HG02852 (cell line): ENCODE results near the gene SOX13.
"Not testable (repeated sequence)": the region's sequence is repeated elsewhere in the genome, so short reads cannot be mapped to it uniquely, and the experiment has no call there.

ENCODE experiments used
- ATAC-seq: cut with Tn5 transposase; IDR thresholded peaks from one replicate; pipeline ENCODE4 v1.9.1; 2021; ENCODE audit warnings: mild to moderate bottlenecking, moderate library complexity; ENCODE audit not compliant: unreplicated experiment

Gene SOX13

DNA sequence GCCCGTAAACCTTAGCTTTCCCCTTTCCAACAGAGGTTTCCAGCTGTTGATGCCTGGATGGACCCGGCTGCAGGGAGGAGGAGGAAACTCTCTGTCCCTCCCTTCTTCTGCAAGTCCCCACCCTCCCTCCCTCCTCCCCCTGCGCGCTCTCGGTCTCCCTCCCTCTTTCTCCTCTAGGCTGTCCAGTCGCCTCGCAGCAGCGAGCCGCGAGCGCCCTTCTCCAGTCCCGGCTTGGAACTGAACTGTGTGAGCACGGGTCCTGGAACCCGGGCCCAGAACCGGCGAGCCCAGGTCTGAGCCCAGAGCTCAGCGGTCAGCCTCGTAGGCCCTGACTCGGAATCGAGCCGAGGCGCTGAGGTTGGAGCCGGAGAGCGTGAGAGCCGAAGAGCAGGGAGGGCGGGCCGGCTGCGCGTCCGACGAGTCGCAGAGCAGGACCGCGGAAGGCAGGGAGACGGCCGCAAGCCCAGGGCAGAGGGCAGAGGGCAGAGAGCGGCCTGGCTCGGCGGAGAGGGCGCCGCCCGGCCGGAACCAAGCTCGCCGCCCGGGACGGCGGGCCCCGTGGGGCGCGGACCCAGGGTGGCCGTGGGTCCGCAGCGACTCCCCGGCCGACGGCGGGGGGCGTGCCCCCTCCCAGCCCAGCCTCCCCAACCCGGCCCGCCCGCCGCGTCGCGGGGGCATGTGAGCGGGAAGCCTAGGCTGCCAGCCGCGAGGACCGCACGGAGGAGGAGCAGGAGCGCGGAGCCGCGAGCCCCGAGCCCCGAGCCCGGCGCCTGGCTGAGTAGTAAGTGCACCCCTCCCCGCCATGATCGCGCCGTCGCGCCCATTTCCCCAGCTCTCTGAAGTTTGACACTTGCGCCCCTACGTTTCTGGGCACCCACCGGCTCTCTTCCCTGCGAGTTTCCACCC, at the start of gene SOX13:
SOX13 (plus strand) TSS at position 185 of the 906 bp plus-strand sequence. CDS start 39,801 bp downstream, outside the sequence.
- no peak for ATAC-seq

DNA sequence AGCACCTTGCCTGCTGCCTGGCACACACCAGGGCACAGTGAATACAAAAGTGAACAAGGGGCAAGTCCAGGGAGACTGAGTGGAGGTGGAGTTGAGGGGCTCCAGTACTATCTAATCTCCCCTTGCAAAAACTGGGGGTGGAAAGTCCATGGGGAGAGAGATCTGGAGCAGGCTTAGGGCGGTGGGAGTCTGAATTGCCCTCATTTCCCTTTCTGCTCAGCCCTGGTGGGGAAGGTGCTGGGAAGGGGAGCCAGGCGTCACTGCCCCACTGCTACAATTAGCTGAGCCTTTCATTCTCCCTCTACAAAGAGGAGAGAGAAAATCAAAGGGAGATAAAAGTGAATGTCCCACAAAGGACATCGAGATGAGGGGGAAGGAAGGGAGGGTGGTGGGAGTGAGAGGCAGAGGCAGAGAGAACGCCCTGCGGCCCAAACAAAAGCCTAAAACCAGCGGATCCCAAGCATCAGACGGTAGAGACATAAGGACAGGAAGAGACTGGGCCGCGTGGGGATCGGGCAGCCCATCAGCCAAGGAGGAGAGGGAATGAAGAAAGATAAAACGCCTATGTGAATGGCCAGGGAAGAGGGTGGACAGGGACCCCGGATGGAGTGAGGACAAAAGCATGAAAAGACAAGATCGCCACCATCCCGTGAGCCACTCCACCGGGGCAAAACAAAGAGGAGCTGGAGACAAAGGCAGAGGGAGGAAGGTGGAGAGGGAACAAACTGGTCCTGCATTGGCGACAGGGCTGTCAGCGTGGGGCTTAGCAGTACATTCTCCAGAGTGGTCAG, 46.8 kb upstream of the SOX13 start:
- no peak for ATAC-seq

- ATAC-seq: no peak
Measured at GRCh38 chr1:204027446-204027845, 45.5 kb upstream of the SOX13 start.

DNA sequence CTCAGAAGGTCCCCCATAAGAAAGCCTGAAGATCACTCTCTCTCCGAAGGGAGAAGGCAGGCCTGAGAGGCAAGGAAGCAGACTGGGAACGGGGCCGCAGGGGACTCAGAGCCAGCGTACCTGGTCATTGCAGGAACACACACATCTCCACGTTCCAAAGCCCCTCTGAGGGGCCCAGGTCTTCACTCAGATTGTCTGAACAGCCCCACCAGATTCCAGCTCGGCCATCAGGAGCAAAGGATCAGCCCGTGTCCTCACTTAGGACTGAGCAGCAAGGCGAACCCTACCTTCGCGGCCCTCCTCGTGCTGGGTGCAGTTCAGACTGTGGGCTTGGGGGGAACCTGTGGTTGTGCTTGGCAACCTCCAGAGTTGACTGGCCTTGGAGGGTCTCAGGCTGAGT, 43.9 kb upstream of the SOX13 start:
- no peak for ATAC-seq

GRCh38 chr1:204031098-204031710, 41.7 kb upstream of the SOX13 start:
- ATAC-seq: no peak

DNA sequence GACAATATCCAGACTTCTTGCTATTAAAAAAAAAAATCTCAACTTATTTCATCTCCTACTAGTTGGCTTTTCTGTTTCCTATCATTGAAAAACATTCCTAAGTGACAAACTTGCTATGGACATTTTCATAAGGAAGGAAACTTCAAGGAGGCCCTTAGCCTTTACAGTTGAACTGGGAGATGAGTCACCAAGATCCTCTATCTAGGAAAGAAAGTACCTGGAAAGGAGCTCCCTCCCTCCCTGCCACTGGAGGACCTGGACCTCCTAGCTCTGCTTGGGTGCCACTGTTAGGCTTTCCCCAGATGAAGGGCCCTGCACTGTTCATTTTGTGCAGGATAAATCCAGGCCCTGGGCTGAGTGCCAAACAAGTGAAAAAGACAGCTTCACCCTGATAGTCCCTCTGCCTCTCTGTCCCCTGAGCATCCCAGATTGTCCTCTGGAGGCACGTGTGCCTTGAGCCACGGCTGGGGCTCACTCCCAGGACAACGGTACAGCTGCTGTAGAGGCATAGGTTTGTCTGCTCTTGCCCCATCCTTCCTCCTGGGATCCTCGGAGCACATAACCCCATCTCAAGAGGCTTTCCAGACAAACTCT, 40.2 kb upstream of the SOX13 start:
- no peak for ATAC-seq

DNA sequence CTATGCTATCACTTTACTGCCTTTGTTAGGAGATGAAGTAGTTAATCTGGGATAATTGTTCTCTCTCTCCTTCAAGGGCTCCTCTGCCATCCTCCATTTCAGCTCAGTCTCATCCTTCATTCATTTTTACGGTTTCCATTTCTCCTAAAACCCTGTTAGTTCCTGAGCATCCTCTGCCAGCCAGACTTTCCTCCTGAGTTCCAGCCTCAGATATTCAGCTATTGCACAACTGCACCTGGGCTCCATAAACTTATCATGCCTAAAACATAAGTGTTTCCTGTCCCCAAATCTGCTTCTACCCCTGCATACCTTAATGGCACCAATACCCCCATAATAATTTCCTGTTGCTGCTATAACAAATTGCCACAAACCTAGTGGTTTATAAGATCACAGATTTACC, 39.6 kb upstream of the SOX13 start:
- ATAC-seq: no peak

GRCh38 chr1:204036882-204037655, 35.8 kb upstream of the SOX13 start:
- ATAC-seq: no peak

DNA sequence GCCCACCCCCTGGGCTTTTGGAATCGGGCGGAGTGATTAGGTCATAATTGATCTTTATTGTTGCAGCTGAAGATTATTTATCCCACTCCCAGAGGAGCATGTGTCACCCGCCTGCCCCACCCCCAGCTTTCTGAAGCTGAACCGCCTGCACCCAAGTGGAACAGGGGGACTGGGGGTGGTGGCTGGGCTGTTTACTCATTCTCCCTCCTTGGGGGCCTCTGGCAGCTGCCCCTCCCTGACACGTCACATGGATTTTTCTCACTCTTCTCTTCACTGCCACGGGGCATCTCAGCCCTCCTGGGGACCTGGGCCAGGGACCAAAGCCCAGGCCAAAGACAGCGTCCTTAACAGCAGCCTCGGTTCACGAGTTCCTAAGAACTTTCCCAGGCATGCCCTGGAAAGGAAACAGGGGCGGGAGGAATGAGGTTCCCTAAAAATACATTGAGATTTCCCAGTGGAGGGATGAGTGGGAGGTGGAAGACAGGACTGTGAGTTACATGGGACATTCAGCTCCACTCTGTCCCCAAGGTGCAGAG, 31.6 kb upstream of the SOX13 start:
- no peak for ATAC-seq

DNA sequence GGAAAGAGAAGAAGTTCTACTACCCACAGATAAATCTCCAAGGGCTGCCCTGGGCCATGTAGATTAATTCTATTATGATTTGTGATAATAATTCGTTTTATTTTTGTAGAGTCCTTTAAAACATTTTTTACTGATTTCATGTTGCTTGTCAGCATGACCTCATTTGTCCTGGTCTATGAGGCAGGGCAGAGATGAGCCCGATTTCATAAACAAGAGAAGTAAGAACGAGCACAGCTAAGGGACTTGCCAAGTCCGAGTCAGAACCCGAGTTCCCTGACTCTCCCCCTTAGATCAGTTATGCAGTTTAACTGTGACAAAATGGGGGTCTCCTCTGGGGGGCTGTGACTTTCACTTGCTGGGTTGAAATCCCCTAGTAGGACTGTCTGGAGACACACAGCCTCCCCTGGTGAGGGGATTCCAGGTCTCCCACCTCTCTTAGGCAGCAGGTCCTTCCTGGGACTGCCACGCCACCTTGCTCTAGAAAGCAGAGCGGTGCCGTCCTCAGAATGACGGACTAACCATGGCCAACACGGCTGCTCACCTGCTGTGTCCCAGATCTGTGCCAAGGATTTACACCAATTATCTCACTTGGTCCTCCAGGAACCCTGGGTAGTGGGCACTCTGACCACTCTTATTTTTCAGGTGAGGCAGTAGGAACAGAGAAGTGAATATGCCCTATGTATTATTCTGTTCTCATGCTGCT, 31.0 kb upstream of the SOX13 start:
- no peak for ATAC-seq

DNA sequence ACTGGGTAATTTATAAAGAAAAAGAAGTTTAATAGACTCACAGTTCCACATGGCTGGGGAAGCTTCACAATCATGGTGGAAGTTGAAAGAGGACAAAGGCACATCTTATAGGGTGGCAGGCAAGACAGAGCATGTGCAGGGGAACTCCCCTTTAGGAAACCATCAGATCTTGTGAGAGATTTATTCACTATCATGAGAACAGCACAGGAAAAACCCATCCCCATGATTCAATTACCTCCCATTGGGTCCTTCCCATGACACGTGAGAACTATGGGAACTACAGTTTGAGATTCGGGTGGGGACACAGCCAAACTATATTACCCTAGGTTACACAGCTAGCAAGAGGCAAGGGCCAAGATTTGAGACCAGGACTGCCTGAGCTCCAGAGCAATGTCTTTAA, 30.4 kb upstream of the SOX13 start:
- no peak for ATAC-seq

DNA sequence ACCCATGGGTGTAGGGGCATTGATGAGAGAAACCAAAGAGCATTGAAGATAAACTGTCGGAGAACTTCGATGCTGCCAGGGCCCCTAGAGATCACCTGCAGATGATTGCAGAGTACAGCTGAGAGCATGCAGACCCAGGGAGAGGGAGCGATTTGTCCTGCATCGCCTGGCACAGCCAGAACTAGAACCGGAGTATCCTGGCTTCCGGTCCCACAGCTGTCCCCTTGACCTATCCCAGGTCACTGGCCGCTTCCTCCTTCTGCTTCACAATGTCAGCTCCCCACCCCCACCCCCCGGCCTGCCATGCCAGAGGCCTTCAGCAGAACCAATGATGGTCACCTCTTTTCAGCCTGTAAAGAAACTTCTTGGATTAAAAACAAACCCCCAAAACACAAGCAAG, 29.2 kb upstream of the SOX13 start:
- ATAC-seq: no peak

GRCh38 chr1:204044448-204044847, 28.5 kb upstream of the SOX13 start:
- ATAC-seq: no peak

- ATAC-seq: no peak
Measured at GRCh38 chr1:204045430-204045829, 27.5 kb upstream of the SOX13 start.

DNA sequence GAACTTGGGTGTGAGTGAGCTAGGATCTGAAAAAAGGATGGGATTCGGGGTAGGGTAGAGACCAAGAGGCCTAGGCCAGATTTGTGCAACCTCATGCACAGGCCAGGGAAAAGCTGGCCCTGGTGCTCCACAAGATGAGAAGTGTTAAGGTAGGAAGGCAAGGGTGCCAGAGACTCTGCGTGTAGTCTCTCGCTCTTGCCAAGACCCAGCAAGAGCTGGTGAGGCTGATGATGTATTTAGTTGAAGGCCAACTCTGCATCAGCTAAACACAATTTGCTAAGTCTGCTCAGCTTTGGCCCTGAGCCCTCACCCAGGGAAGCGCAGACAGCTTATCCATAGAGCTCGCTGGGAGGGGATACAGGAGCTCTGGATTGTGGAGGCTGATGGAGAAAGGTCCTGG, 26.6 kb upstream of the SOX13 start:
- no peak for ATAC-seq

DNA sequence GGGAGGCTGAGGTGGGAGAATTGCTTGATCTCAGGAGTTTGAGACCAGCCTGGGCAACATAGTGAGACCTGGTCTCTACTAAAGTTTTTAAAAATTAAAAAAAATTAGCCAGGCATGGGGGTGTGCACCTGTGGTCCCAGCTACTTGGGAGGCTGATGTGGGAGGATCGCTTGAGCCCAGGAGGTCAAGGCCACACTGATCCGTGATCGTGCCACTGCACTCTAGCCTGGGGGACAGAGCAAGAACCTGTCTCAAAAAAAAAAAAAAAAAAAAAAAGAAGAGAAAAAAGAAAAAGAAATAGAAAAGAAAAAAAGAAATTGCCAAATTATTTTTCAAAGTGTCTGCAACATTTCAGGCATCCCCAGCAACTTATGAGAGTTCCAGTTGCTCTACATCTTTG, 24.1 kb upstream of the SOX13 start:
- ATAC-seq: not testable (repeated sequence)

DNA sequence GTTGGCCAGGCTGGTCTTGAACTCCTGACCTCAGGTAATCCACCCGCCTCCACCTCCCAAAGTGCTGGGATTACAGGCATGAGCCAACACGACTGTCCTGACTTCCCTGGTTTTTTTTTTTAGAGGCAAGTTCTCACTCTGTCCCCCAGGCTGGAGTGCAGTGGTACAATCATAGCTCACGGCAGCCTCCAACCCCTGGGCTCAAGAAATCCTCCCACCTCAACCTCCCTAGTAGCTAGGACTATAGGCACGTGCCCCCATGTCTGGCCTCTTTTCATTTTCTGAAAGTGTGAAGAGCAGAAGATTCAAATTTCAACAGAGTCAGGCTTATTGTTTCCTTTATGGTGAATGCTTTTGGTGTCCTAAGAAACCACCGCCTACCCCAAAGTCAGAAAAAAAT, 21.7 kb upstream of the SOX13 start:
- no peak for ATAC-seq

GRCh38 chr1:204051718-204052117, 21.2 kb upstream of the SOX13 start:
- ATAC-seq: no peak

DNA sequence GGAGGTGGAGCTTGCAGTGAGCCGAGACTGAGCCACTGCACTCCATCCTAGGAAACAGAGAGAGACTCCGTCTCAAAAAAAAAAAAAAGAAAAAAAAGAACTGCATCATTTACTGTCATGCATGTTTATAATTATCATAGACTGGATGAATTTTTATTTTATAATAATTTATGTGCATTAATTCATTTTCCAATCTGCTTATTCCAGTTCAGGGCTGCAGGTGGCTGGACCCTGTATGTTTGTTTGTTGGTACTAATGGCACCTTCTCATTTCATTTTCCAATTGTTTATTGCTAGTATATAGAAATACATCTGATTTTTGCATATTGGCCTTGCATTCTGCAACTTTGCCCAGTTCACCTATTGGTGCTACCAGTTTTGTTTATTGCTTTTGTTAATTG, 19.0 kb upstream of the SOX13 start:
- ATAC-seq: no peak

DNA sequence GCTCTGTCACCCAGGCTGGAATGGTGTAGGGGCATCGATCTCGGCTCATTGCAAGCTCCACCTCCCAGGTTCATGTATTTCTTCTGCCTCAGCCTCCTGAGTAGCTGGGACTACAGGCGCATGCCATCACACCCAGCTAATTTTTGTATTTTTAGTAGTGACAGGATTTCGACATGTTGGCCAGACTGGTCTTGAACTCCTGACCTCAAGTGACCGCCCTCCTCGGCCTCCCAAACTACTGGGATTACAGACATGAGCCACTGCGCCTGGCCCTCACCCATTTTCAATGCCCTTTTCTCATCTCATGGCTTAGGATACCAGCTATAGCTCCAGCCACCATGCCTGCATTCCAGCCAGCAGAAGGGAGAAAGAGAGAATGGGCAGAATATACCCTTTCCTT, 12.9 kb upstream of the SOX13 start:
- no peak for ATAC-seq
